HPDE6-E6E7 (cell line): Measurements from ENCODE around the gene BARHL2.

Source experiments
- DNase-seq: peaks from one replicate; pipeline ENCODE4 v3.0.0; 2011; ENCODE audit warnings: missing footprints; ENCODE audit errors: extremely low spot score

The BARHL2 gene

DNA sequence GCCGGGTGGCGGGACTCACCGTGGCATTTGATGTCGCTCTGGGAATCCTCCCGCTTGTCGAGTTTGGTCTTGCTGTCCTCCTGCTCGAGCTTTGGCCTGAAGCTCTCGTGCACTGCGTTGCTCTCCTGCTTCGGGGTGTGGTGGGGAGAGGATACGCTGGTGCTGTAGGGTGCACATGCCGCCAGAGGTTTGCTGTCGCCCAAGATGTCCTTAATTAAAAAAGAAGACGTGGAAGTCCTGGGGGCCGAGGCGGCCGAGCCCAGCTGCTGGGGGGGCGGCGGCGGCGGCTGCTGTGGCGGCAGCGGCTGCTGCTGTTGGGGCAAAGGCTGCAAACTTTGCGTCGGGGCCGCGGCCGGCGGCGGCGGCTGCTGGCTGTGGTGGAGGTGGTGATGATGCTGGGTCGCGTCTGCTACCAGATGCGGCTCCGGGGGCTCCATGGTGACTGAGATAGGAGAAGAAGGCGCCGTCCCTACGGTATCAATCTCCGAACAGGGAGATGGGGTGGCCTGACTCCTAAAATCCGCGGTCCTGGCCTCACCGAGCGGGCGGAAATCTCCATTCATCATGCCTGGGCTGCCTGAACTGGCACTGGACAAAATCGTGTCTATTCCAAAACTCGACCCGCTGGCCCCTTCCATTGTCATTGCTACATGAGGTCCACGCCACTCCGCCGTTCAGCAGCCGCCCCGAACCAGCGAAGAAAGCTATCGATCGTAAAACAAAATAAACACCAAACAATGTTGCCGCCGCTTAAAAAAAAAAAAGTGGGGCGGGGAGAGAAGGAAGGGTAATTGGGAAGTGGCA, at the start of gene BARHL2:
TSS of gene BARHL2 (minus strand) at position 751 of the 804 bp plus-strand sequence. CDS start at position 644, 107 bp downstream.
- DNase-seq, result no peak

DNA sequence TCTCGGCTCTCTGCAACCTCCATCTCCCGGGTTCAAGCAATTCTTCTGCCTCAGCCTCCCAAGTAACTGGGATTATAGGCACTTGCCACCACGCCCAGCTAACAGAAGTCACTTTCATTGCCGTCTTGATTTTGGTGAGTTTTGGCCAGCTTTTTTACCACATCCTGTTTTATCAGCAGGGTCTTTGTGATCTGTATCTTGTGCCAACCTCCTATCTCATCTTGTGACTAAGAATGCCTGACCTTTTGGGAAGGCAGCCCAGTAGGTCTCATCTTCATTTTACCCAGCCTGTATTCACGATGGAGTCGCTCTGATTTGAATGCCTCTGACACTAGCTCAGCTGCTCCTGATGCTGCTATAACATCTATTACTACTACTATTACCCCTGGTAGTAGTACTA, 46.8 kb upstream of the BARHL2 start:
- no peak for DNase-seq

DNA sequence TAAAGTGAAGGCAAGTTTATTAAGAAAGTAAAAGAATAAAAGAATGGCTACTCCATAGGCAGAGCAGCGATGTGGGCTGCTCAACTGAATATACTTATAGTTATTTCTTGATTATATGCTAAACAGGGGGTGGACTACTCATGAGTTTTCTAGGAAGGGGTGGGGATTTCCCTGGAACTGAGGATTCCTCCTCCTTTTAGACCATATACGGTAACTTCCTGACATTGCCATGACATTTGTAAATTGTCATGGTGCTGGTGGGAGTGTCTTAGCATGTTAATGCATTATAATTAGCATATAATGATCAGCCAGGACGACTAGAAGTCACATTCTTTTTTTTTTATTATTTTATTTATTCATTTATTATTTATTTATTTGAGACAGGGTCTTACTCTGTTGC, 46.4 kb upstream of the BARHL2 start:
- no peak for DNase-seq

DNA sequence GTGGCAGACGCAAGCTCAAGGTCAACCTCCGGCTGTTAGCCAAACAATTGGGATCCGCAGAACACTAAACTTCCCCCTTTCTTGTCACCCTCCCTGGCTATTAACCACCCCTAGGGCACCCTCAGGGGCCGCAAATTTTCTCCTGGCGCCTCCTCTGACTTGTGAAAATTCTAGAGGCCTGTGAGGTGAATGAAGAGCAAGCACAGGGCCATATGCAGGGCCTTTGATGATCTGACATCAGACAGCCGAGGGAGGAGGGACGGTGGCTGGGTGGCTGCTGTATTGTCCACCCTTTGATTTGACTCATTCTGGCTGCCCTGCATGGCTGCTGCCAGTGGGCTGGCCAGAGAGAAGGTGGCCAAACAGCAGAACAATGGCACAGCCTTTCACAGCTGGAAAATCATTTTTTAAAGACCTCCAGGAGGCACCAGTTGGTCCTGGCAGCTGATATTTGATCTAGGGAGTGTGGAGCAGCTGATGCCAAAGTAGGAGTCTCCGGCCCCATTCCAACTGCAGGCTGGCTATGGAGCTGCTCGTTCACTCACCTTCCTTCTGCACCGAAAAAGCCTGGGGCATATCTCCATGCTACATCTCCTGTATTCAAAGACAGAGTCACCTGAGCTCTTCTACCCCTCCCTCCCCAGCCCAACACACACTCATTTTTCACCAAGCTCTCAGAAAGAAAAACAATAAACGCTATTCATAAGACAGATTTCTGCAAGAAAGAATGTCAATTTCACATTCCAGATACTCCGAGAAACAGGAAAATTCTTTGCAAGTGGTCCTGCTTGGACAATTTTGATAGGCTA, 44.9 kb upstream of the BARHL2 start:
- no peak for DNase-seq

DNA sequence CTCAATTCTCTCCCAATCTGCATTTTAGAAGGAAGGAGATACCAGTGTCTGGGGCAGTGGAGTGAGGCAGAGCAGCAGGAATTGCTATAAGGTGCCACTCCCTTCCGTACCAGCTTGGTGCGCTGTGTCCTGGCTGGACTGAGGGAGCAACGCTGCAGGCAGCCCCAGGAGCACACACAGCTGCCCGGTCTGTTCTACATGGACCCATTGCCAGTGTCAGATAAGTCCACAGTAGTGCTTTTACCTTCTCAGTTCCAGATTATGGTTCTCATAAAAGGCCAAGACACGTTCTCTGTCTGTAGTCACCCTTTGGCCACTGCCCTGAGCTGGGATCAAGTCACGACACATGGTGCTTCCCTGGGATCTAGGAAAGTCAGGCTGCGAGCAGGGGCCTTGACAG, 44.1 kb upstream of the BARHL2 start:
- DNase-seq, result no peak

DNA sequence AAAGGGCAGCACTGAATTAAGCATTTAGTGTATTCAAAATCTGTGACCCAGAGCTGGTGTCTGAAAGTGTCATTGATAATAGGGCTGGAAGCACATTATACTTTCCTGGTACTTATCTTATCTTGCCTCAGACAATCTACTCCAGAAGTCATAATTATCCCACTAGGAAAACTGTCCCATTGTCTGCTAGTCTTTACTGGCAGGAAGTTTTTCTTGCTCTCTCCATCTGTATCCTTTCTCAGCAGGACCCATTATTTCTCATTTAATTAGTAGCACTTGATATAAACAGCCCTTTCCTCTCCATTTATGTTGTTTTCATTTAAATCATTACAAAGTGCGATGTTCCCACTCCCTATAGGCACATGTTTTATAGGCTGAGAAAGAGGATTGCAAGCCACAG, 36.5 kb upstream of the BARHL2 start:
- no peak for DNase-seq

DNA sequence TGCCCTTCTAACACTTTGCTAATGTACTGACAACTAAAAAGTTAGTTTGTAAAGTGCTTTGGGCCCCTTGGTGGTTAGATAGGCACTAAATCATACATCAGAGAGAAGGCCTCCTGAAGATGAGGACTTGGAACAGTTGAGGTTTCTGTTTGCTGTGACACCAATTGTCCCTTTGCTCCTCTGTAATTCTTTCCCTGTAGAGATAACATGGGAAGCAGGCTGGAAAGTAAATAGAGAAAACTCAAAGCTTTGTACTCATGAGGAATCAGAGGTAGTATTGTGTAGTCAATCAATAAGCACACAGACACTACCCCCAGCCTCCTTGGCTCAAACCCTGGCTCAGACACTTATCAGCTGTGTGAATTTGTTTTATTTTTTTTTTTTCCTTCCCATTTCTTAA, 31.6 kb upstream of the BARHL2 start:
- no peak for DNase-seq

DNA sequence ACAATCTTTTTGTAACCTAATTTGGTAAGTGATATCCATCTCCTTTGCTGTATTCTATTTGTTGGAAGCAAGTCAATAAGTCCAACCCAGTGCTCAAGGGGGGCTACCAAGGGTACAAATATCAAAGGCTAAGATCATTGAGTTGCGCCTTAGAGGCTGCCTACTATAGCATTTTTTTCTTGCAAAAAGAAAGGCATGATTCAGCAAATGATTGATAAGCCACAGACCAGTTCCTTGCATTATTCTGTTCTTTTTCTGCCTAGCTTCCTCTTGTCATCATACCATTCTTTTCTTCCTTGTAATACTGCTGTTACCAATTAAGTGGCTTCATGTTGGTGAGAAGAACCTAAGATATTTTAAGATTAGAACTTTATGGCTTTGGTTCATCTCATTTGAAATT, 29.8 kb upstream of the BARHL2 start:
- DNase-seq, result no peak

DNA sequence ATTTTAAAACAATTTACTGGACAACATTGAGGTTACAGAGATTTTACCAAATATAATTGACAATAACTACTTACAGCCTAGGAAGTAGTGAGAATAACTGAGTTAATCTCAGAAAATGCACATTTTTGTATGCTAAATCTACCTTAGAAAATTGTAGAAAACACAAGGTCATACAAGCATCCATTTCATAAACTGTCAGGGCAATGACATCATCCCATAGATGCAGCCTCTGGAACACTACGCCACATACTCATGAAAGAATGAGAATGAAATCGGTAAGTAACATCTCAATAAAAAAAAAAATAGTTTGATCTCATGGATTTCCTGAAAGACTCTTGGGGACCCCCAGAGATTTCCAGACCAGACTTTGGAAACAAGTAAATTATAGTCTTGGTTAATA, 28.9 kb upstream of the BARHL2 start:
- no peak for DNase-seq

DNA sequence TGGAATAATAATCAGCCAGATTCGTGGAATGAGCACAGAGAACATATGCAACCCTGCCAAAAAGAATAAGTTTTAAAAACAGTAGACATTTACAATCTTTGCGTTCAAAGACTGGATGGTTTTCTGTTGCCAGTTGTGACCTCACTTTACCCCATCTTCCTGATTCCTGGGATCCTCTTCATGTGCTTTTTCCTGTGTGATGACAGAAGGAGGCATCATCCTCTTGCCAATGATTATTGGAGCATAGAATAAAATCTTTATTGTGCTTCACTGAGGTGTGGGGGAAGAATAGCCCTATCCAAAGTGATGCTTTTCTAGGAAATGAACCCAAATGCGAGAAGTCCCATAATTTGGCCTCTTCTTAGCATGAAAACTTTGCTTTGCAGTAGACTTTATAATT, 15.0 kb upstream of the BARHL2 start:
- DNase-seq, result no peak

DNA sequence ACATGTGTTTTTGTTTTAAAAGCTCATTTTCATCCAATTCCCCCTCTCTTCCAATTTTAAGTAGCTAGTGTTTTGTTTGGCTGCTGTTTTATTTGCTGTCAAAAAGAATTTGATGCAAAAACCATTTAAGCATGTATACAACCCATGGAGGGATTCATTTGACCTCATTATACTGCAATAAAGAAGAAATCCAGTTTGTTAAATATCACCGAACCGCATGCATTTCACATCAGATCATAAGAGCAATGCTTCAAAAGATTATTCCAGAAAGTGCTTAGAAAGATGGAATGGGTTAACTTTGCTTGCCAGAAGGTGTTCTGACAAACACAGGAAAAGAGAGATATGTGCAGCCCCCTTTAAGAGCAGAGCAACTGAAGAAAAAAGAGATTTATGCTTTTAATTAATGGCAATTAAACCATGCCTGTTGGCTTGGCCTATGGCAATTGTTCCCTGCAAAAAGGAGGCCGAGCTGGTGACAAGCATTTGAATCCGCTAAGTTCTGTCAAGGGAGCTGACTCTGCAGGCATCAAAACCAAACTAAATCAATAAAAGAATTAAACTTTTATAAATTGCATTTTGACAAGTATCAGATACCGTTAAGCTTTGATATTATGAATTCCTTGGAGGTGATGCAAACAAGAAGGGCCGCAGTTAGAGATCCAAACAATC, 14.4 kb upstream of the BARHL2 start:
- no peak for DNase-seq

DNA sequence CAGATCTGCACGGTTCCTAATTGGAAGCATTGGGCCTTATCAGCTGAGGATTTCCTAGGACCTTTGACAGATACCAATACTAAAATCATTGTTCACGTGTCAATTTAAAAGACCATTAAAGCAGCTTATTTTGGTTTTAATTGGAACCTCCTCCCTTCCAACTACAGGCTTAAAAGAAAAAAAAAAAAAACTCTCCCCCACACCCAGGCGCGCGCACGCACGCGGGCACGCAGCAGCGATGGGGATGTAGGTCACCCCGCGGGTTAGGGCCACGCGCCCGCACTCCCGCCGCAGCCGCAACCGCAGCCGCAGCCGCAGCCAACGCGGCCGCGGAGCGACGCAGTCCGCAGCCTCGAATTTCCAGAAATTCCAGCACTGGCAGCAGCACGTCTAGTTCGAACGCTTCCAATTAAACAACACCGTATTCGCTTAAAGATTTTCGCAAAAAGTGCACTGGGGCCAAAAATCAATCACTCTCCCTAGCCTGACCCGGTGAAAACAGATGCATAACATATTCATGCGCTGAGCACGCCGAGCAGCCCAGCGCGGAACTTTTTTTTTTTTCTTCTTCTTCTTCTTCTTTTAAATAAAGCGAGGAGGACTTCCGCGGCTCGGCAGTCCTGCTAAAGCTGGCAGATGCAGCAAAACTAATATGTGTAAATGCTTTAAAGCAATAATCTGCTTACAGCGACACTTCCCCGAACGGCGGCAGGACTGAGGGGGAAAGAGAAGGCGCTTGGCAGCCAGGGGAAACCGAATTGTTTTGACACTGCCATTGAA, 13.3 kb upstream of the BARHL2 start:
- no peak for DNase-seq

DNA sequence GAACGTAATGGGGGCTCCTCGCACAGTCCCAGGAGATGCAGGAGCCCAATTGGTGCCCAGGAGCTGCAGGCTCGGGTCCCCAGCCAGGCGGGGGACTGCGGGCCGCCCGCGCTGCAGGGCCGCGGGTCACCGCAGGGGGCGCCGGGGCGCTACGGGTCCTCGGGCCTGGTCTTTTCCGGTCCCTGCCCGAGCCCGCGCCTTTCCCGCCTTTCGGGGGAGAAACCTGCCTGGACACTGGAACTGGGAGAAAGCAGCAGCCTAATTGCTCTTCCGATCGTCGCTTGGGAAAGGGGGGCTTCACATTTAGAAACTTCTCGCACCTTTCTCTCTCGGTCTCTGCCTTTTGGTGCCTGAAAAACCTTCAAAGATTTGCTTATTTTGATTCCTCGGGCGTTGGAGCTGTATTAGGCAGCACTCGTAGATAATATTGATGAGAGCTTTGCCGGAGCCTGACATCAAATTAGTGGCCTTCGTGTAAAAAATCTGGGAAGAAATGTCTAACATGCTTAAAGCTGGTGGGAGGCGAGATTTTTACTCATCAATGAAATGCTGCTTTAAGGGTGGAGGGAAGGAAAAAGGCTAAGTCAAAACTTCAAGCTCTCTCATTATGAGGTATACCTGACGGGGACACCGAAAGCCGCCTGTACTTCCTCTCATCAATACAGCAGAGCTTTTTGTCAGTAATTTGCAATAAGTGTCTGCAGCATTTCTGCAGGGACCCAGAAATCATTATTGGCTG, 12.6 kb upstream of the BARHL2 start:
- DNase-seq, result no peak

DNA sequence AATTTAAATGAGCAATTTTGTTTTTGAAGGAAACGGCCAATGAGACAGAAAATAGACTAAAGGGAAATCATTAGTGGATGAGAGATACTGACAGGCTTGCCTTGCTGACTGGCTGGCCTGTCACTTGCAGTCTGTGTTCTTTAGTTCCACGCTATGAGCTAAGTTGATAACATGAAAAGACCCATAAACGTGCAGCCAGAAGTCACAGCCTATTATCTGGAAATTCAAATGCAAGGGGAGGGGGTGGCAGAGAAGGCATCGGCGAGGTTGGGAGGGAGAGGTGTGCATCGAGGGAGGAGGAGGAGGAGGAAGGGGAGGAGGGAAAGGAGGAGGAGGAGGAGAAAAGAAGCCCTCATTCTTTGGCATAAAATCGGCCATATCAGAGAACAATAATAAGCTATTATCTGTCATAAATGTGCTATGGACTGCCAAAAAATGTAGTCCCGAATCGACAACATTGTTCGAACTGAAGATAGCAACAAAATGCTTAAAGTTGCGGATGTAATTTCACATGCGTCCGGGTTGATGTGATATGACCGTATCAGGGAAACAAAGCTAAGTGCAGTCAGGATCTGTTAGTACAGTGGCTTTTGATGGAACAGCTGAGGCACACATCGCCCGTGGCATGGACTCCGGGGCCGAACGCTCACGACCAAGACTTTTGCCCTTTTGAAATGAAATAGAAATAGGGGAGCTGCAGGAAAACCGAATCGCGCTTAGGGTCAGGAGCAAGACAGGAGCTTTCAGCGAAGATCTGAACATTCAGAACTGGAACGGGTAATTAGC, 11.6 kb upstream of the BARHL2 start:
- DNase-seq, result no peak

DNA sequence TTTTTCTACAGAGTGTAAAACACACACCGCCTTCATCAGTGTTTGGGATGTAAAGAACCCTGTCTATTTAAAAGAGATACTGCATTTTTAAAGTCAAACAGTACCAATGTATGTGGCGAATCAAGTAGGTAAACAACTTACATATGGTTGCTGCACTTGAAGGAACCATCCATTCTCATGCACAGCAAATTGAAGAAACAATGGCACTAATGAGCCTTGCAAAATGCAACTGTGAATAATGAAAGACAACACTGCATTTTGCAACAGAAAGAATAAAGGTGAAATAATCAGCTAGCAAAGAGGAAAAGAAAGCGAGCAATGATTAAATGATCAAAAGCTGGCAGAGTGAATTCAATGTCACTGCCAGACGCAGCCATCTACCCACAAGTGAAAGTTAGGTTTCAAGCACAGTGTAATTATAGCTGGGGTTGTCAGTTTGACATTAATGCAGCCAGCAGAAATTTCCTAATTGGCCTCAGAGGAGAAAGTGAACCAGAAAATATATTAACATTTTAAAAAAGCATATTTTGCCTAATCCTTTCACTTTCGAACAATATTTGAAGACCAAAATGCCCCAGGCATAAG, 10.9 kb upstream of the BARHL2 start:
- no peak for DNase-seq

DNA sequence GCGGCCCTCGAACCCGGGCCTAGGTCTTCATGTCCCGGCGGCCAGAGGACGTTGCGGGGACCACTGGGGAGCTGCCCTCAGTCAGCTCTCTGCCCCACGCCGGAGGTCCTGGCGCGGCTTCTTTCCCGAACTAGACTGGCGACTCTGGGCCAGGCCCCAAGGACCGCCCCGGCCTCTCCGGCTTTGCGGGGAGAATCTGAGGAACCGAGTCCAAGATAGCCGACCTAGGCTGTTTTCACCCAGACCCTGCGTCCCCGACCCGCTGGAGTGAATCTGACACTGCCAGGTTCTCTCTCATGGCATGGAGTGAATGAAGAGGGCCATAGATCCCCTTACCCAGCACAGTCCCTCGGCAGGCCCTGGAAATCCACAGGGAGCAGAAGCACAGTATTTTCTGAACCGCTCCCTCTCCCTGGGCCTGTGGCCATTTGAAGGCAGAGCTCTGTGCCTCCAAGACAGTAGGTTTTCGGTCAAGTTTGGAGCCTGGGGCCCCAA, 9.9 kb upstream of the BARHL2 start:
- DNase-seq, result no peak

DNA sequence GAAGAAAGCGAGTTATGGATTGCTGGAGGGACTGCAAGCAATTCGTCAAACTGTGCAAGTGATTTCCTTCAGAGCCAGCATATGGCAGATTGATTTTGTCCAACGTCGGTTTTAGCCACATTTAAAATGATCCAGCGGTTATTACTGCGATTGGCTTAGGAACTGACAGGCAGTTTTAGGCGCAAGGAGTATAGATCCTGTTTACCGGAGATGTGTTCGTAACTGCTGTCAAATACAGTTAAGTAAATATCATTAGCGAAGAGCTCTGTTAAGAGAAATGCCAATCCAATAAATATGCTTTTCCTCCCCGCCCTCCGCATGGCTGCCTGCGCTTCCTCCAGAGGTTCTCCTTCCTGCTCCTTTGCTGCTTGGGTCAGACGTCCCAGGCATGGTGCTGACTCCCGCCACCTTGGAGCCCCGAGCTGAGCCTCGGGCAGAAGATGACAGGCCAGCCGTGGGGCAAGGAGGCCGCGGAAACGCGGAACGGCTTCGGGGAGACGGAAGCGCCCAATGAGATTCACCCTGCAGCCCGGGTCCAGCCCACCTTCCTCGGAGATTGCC, 9.4 kb upstream of the BARHL2 start:
- no peak for DNase-seq

DNA sequence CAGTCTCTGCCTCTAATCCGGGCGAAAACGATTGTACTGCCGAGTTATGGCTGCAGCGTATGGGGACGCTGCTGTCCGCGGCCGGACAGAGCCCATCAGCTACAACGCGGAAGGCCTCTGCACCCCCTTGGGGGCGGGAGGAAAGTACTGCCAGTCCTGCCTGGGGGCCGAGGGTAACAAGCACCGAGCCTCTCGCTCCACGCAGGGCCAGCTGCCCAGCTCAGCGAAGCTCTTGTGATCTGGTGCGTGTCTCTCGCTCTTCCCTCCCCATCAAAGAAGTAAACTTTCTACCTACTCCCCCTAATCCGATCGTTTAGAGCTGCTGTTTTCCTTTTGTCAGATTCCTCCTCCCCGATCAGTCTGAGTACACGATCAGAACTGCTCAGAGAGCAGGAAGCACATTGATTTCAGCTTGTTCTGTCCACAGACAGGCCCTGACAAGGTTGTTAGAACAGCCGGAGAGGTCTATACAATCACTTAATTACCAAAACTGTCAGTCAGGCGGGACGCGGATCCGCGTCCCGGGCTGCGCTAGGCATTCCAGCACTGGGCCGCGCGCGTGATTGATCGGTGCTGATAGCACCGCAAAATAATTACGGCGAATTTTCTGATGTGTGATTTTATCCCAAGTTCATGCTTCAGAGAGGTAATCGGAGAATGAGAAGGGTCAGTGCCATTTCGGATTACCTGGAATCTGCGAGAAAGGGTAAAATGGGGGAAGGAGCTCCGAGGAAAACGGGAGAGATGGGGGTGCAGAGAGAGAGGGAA, 8.7 kb upstream of the BARHL2 start:
- no peak for DNase-seq
